Tibial nerve (tissue), 4 donors: ENCODE measurements around the gene CTRB1. TPM values are rescaled to one million over a fixed set of nuclear protein-coding genes. Genes with fewer than 3 reads are reported as not detected.
"Not testable (repeated sequence)": the region's sequence is repeated elsewhere in the genome, so short reads cannot be mapped to it uniquely, and the experiment has no call there.

ENCODE experiments used
- DNase-seq, 2 donors: peaks; one replicate each; pipeline ENCODE4 v3.0.0-alpha.2; 2019; ENCODE audit warnings: low spot score in 2 of 2
- H3K27ac ChIP-seq, 4 donors: fragments of 200-600 bp; sonication (generic) in 3 of 4; one replicate each; pipeline ENCODE4 v1.5.1; 2017 to 2019; ENCODE audit warnings: mild to moderate bottlenecking in 1 of 4
- H3K27me3 ChIP-seq, 2 donors: fragments of 200-600 bp; sonication (generic) in 1 of 2; one replicate each; pipeline versions ENCODE4 v1.5.1 to v1.6.0; 2017 to 2019
- H3K36me3 ChIP-seq, 3 donors: fragments of 200-600 bp; sonication (generic); one replicate each; pipeline ENCODE4 v1.5.1; 2018 to 2019
- H3K4me1 ChIP-seq, 4 donors: fragments of 200-600 bp; sonication (generic) in 3 of 4; one replicate each; pipeline ENCODE4 v1.5.1; 2017 to 2019
- H3K4me3 ChIP-seq, 4 donors: fragments of 200-600 bp; sonication (generic) in 3 of 4; one replicate each; pipeline ENCODE4 v1.5.1; 2017 to 2019; ENCODE audit warnings: mild to moderate bottlenecking in 1 of 4, moderate library complexity in 1 of 4
- H3K9me3 ChIP-seq, 4 donors: fragments of 200-600 bp; sonication (generic) in 3 of 4; one replicate each; pipeline ENCODE4 v1.5.1; 2017 to 2019
- CTCF ChIP-seq, 5 experiments: fragments of 200-600 bp in 3 of 5; fragments of 450-650 bp in 2 of 5; sonication (generic) in 3 of 5; IDR thresholded peaks; one replicate each; pipeline ENCODE4 v1.5.1; 2016 to 2019; ENCODE audit warnings: antibody characterized with exemption in 5 of 5, mild to moderate bottlenecking in 3 of 5, moderate library complexity in 2 of 5
- EP300 ChIP-seq, 2 donors: sonication (generic); formaldehyde crosslinking; IDR thresholded peaks; one replicate each; pipeline ENCODE4 v1.6.1; 2017; ENCODE audit warnings: antibody characterized with exemption in 2 of 2, mild to moderate bottlenecking in 1 of 2
- POLR2A ChIP-seq, 2 donors: fragments of 450-650 bp; IDR thresholded peaks; one replicate each; pipeline ENCODE4 v1.6.1; 2017; ENCODE audit warnings: antibody characterized with exemption in 2 of 2, mild to moderate bottlenecking in 2 of 2, moderate library complexity in 2 of 2
- whole genome bisulfite sequencing, 2 donors: methylation state at CpG; one replicate each; pipeline ENCODE4 v1.1.5; 2018; 5-methylcytosine and 5-hydroxymethylcytosine counted together
- total RNA-seq, 4 donors: library from RNA; depleted of rRNA; stranded (reverse); fragments of >200 nt; gene quantifications; one replicate each; pipeline ENCODE4 v1.1.0, GENCODE V29; 2016

CTRB1 gene
- total RNA-seq, 4 donors from 2014 or later: 0.59 to 24.3 (median 1.2) TPM

GRCh38 chr16:75209944-75210343 is 8.8 kb upstream of the CTRB1 start:
- peaks cover 0 to 5% of the 10 kb centered on the region in 2 donors for H3K27me3 ChIP-seq
- H3K4me3 ChIP-seq: no peak overlapping the region
- 86 to 89% methylated on average over 5 of the region's 5 CpGs for WGBS, 2 donors
- TF ChIP-seq POLR2A (IDR thresholded peaks at IDR 0.05): no peak
- H3K4me1 ChIP-seq: no peaks in the 10 kb centered on the region
- no peaks in the 10 kb centered on the region for H3K36me3 ChIP-seq
- no peak overlapping the region for H3K27ac ChIP-seq
- no peaks in the 10 kb centered on the region for H3K9me3 ChIP-seq
- DNase-seq: no peak

GRCh38 chr16:75211286-75211685 is 7.5 kb upstream of the CTRB1 start:
- H3K27ac ChIP-seq: not testable (repeated sequence)

GRCh38 chr16:75216127-75216526 is 2.7 kb upstream of the CTRB1 start:
- no peaks in the 10 kb centered on the region for H3K36me3 ChIP-seq
- H3K4me1 ChIP-seq: peaks cover 0 to 8% (median 0%) of the 10 kb centered on the region in 4 donors
- whole genome bisulfite sequencing, 2 donors: 85 to 87% methylated on average over 2 of the region's 2 CpGs
- H3K27ac ChIP-seq: no peak overlapping the region
- H3K27me3 ChIP-seq: no peaks in the 10 kb centered on the region
- TF ChIP-seq EP300 (IDR thresholded peaks at IDR 0.05): no peak
- H3K9me3 ChIP-seq: no peaks in the 10 kb centered on the region
- DNase-seq: no peak
- no peak overlapping the region for H3K4me3 ChIP-seq

More at GRCh38 chr16:75211286-75211685, 7.5 kb upstream of the CTRB1 start:
- DNase-seq, H3K4me1 ChIP-seq, H3K27me3 ChIP-seq, H3K36me3 ChIP-seq, H3K9me3 ChIP-seq, H3K4me3 ChIP-seq: not testable (repeated sequence)
- 73 to 88% methylated on average over 10 of the region's 10 CpGs for WGBS, 2 donors

GRCh38 chr16:75216576-75216975 is 2.2 kb upstream of the CTRB1 start:
- Histone ChIP-seq H3K27me3 (no peaks in the 10 kb centered on the region), H3K4me3 (no peak overlapping the region), H3K9me3 (no peaks in the 10 kb centered on the region), H3K4me1 (peaks cover 0 to 8% (median 0%) of the 10 kb centered on the region in 4 donors), H3K36me3 (no peaks in the 10 kb centered on the region), H3K27ac (no peak overlapping the region)
- WGBS, 2 donors: 80 to 84% methylated on average over 7 of the region's 7 CpGs
- DNase-seq: no peak
- no peak for TF ChIP-seq POLR2A (IDR thresholded peaks at IDR 0.05)
- no peak for TF ChIP-seq CTCF (IDR thresholded peaks at IDR 0.05)
- no peak for TF ChIP-seq EP300 (IDR thresholded peaks at IDR 0.05)

- Histone ChIP-seq H3K36me3 (no peaks in the 10 kb centered on the region), H3K4me3 (no peak overlapping the region), H3K4me1 (peaks cover 0 to 8% (median 0%) of the 10 kb centered on the region in 4 donors), H3K9me3 (no peaks in the 10 kb centered on the region), H3K27me3 (no peaks in the 10 kb centered on the region), H3K27ac (no peak overlapping the region)
- TF ChIP-seq EP300 (IDR thresholded peaks at IDR 0.05): no peak
- no peak for TF ChIP-seq CTCF (IDR thresholded peaks at IDR 0.05)
- TF ChIP-seq POLR2A (IDR thresholded peaks at IDR 0.05): no peak
- DNase-seq: no peak
- WGBS, 2 donors: 87 to 93% methylated on average over 11 of the region's 11 CpGs
Measured at GRCh38 chr16:75217389-75217851, 1.4 kb upstream of the CTRB1 start.

GRCh38 chr16:75219088-75219487 is 300 bp downstream of the CTRB1 start:
- DNase-seq: no peak
- TF ChIP-seq CTCF (IDR thresholded peaks at IDR 0.05) (no peak), POLR2A (IDR thresholded peaks at IDR 0.05) (no peak), EP300 (IDR thresholded peaks at IDR 0.05) (no peak)
- Histone ChIP-seq H3K9me3 (no peaks in the 10 kb centered on the region), H3K4me3 (no peak overlapping the region), H3K36me3 (no peaks in the 10 kb centered on the region), H3K4me1 (peaks cover 0 to 8% (median 0%) of the 10 kb centered on the region in 4 donors), H3K27ac (no peak overlapping the region), H3K27me3 (peaks cover 0 to under 1% of the 10 kb centered on the region in 2 donors)
- 56 to 75% methylated on average over 4 of the region's 4 CpGs for WGBS, 2 donors

GRCh38 chr16:75219838-75220237 is 1.1 kb downstream of the CTRB1 start:
- Histone ChIP-seq H3K4me3 (no peak overlapping the region), H3K27ac (no peak overlapping the region), H3K4me1 (peaks cover 0 to 8% (median 0%) of the 10 kb centered on the region in 4 donors), H3K27me3 (peaks cover 0 to 8% of the 10 kb centered on the region in 2 donors), H3K9me3 (no peaks in the 10 kb centered on the region), H3K36me3 (no peaks in the 10 kb centered on the region)
- no peak for DNase-seq
- TF ChIP-seq EP300 (IDR thresholded peaks at IDR 0.05): no peak
- TF ChIP-seq POLR2A (IDR thresholded peaks at IDR 0.05): no peak
- TF ChIP-seq CTCF (IDR thresholded peaks at IDR 0.05): no peak
- 42 to 50% methylated on average over 5 of the region's 5 CpGs for WGBS, 2 donors
